Regular cardiac myocyte (primary cell): ENCODE data around the gene MAN2B1. TPM values are rescaled to one million over a fixed set of nuclear protein-coding genes. Genes with fewer than 3 reads are reported as not detected.

Experiments used
- total RNA-seq: library from RNA; depleted of rRNA; stranded (reverse); fragments of >200 nt; gene quantifications from 2 replicates; pipeline ENCODE4 v1.2.3, GENCODE V29; 2014

Gene MAN2B1
- 13.8 and 32.4 TPM in 2 replicates for total RNA-seq

DNA sequence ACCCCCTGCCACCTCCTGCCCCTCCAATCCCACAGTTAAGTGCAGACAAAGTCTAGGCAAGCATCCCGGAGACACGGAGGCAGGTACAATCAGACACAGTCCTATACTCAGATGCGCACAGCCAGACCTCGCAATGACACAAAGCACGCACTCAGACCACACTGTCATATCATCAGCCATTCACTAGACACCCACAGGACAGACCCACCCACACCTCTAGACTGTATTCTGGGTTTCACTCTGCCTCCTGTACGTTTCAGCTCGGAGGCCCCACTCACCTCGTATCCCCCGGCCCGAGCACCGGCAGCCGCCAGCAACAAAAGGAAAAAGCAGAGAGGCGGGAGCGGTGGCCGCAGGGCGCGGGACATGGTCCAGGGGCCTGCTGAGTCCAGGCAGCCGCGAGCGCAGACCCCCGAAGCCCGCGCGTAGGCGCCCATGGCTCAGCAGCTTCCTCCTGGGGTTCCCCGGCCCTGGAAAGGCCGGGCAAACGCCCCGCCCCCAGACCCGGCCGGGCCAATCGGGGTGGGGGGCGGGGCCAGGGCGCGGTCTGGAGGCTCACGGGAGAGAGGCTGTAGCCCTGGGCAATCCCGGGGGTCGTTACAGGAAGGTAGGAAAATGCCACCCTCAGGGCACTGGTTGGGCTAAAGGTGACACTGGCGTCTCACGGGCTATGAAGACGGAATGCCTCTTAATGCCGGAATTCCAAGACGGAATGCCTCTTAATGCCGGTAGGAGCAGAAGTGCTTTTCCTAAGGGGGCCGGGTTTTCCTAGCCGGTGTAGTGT lies at the start of gene MAN2B1, which contains the start of gene WDR83:
MAN2B1 (minus strand) TSS at position 478 of the 784 bp plus-strand sequence; CDS start at position 437, 41 bp downstream.
WDR83 (plus strand) TSS at position 543 of the 784 bp plus-strand sequence. CDS start 2,984 bp downstream, outside the sequence.

DNA sequence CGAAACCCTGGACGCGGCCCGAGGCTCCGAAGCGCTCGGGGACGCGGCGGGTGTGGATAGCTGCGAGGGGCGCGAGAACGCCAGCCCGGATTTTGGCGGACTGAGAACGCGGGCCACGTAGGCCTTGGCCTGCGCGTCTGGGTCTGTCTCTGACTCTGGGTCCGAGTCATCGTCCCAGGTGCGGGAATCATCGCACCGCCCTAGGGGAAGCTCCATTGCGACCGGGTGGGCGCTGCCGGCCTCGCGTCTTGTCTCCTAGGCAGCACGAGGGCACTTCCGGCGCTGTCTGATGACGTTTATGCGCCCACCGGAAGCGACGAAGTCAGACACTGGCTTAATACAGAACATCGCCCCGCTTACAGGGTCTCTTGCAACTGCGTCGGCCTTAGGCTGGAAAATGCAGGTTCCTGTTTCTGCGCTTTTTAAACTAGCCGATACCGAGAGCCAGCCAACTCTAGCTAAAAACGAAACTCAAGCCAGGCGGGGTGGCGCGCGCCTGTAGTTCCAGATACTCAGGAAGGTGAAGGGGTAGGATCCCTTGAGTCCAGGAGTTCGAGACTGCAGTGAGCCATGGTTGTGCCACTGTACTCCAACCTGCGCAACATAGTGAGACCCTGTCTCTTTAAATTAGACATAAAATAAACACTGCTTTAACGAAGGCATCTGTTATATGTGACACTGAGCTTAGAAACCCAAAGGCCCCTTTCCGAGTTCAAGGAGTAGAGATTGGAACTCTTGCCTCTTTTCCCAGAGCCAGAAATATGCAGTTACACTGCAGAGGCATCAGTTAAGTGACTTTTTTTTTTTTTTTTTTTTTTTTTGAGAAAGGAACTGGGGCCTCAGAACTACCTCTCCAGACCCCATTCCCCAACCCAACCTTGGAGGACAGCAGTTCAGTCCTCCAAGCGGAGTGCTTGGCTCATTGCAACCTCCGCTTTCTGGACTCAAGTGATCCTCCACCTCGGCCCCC lies 30.1 kb upstream of the MAN2B1 start, which contains the start of gene FBXW9:
FBXW9 (minus strand) TSS at position 266 of the 970 bp plus-strand sequence; CDS start at position 216, 50 bp downstream.

DNA sequence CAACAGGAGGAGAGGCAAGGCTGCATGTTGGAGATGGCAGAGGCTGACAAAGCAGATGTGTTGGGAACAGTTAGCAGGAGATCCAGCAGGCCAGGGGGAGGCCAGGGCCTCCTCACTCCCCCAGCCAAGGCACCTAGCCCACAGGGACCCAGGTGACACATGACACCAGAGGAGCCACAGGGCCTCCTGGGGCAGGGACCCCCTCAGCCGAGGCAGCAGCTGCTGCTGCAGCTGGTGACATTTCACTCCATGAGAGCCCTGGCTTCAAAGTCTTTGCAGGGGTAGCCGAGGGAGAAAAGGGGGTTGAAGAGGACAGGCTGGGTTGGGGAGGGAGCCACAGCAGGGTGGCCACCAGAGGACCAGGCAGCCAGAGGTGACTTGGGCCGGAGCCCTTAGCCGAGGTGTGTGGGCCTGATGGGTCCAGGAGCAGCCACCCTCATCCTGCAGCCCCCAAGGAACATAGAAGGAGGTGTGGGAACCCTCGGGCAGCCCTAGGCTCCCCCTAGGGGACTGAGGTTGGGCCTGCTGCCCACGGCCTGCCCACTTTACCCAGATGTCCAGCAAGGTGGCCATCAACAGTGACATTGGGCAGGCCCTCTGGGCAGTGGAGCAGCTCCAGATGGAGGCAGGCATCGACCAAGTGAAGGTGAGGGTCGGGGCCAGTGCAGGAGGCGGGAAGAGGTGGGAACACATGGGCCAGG lies 21.1 kb upstream of the MAN2B1 start, which contains the start of gene GNG14:
GNG14 (plus strand) TSS at position 503 of the 701 bp plus-strand sequence; CDS start at position 554, 51 bp downstream.

DNA sequence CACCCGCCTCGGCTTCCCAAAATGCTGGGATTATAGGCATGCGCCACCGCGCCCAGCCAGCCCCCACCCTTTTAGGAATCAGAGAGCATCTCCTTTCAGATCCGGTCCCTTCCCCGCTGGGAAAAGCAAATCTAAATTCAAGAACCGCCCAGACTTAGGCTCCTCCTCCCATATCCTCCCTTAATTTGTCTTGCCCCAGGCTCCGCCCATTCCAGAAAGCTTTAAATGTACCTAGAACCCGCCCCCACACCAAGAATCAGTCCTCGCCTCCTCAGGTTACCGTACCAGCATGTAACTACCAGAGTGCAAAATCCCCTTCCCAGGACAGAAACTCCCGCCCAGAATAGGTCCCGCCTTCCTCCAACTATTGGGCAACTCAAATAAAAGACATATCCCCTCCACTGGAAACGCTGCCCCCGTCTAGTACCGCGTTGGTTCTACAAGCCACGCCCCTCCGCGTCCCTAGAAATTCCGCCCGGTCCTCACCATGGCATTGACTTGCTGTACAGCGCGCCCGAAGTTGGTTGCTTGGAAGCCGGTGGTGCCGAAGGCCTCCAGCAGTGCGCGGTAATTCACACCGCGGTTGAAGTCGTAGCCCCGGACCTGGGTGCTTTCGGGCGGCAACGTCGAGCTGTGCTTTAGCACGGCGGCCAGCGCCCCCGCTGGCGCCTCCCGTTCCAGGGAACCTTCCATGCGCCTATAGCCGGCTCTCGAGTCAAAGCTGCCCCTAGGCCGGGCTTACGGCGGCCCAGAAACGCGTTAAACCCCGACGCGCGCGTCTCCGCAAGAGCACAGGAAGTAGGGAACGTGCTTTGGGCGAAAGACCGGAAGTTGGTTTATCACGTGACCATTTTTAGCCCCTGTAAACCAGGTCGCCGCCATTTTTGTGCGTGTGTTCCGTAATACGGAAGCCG lies 14.8 kb upstream of the MAN2B1 start, which contains the start of gene DHPS:
DHPS (minus strand) TSS at position 807 of the 914 bp plus-strand sequence; CDS start at position 693, 114 bp downstream.

DNA sequence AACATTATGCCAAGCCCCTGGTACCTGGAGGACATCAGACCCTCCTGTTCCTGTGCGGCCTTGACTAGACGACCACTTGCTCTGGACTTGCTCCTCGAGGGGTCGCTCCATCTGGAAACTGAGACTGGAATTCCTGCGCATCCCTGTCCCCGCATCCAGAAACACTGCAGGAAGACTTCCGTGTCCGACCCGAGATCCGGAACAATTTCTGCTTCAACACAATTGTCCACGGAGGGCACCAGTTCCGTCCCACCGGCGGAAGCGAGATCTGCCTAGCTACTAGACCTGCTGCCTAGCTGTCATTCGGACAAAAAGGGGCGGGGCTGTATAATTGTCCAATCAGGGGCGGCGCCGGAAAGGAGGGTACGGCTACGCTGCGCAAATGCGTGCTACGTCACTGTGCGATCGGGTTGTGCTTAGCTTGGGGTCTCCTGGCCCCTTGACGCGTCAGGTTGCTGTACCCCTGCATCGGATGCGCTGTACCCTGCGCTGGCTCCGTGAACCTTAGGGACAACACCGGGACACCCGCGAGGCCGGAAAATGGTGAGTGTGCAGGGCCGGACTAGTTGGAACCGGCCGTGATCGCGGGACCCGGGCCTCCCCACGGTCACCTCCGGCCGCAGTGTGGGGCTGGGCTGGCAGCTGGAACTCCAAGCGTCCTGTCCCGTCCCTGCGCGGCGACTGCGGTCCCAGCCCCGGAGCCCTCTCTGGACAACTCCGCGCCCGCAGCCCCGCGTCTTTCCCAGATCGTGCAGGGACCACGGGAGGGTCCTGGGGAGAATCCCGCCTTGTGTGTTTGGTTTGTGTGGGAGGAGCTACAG lies 55.8 kb downstream of the MAN2B1 start, which contains the start of the genes ZNF490 and ZNF791:
ZNF490 (minus strand) TSS at position 274 of the 821 bp plus-strand sequence; CDS start at position 141, 133 bp downstream.
ZNF791 (plus strand) TSS at position 381 of the 821 bp plus-strand sequence; CDS start at position 541, 160 bp downstream.

Other genes starting within 250 kb of the MAN2B1 start
- 3.7 and 3.8 TPM in 2 replicates for gene ZNF443, start 225.7 kb downstream of the MAN2B1 start, total RNA-seq
- 3.1 and 5.9 TPM in 2 replicates for gene ZNF709, start 181.9 kb downstream of the MAN2B1 start, total RNA-seq
- gene ZNF564, start 115.3 kb downstream of the MAN2B1 start, total RNA-seq: 8.6 and 11.6 TPM in 2 replicates
- 7.3 and 10.9 TPM in 2 replicates for gene ZNF490, start 55.9 kb downstream of the MAN2B1 start, total RNA-seq
- 15.9 and 17.5 TPM in 2 replicates for gene ZNF791, start 55.8 kb downstream of the MAN2B1 start, total RNA-seq
- gene WDR83, start 65 bp upstream of the MAN2B1 start, total RNA-seq: 9.9 and 11.3 TPM in 2 replicates
- gene DHPS, start 15.1 kb upstream of the MAN2B1 start, total RNA-seq: 58.6 and 74.8 TPM in 2 replicates
- not detected in 2 replicates for gene GNG14, start 21.3 kb upstream of the MAN2B1 start, total RNA-seq
- 3.7 and 7.9 TPM in 2 replicates for gene FBXW9, start 29.9 kb upstream of the MAN2B1 start, total RNA-seq
- gene TNPO2, start 57.2 kb upstream of the MAN2B1 start, total RNA-seq: 27.0 and 27.1 TPM in 2 replicates
- 121 and 222 TPM in 2 replicates for gene TRIR, start 67.9 kb upstream of the MAN2B1 start, total RNA-seq
- 79.8 and 154 TPM in 2 replicates for gene GET3, start 70.8 kb upstream of the MAN2B1 start, total RNA-seq
- gene BEST2, start 85.0 kb upstream of the MAN2B1 start, total RNA-seq: not detected in 2 replicates
- 11.1 and 18.3 TPM in 2 replicates for gene HOOK2, start 108.8 kb upstream of the MAN2B1 start, total RNA-seq
- 78.2 and 101 TPM in 2 replicates for gene JUNB, start 124.7 kb upstream of the MAN2B1 start, total RNA-seq
- gene PRDX2, start 135.1 kb upstream of the MAN2B1 start, total RNA-seq: 184 and 196 TPM in 2 replicates
- gene THSD8, start 135.3 kb upstream of the MAN2B1 start, total RNA-seq: not detected in 2 replicates
- 10.1 and 78.6 TPM in 2 replicates for gene RNASEH2A, start 139.8 kb upstream of the MAN2B1 start, total RNA-seq
- gene RTBDN, start 167.8 kb upstream of the MAN2B1 start, total RNA-seq: not detected in 2 replicates
- gene MAST1, start 171.8 kb upstream of the MAN2B1 start, total RNA-seq: 3.4 TPM in 1 of 2 replicates, not detected in the other
- gene DNASE2, start 214.7 kb upstream of the MAN2B1 start, total RNA-seq: 7.9 and 28.8 TPM in 2 replicates
- gene KLF1, start 220.5 kb upstream of the MAN2B1 start, total RNA-seq: not detected in 2 replicates
- 30.4 and 48.3 TPM in 2 replicates for gene GCDH, start 224.4 kb upstream of the MAN2B1 start, total RNA-seq